HCT116 (cell line): ENCODE results near the gene NLRP4. TPM values are rescaled to one million over a fixed set of nuclear protein-coding genes. Genes with fewer than 3 reads are reported as not detected.

Source experiments
- ATAC-seq: fragments of 200-7000 bp; cut with Tn5 transposase; 2 replicates; pipeline ENCODE4 v1.9.1; 2020; ENCODE audit warnings: mild to moderate bottlenecking, moderate library complexity
- BruUV-seq: library from RNA; stranded (reverse); fragments of 400-500 nt; replicated peaks from 2 replicates; lab custom pipeline; 2021; lab: Mats Ljungman, UMichigan
- CTCF ChIA-PET: fragments of 300-600 bp; sonication (Branson Sonifier 250); formaldehyde crosslinking; loops from one replicate; lab custom pipeline; 2021; ENCODE audit warnings: antibody characterized with exemption; lab: Charles Lee
- POLR2A ChIA-PET: fragments of 300-600, 350-600 bp; sonication (Branson Sonifier 250); formaldehyde crosslinking; loops from one replicate; lab custom pipeline; 2021; ENCODE audit warnings: antibody characterized with exemption; lab: Charles Lee
- RAD21 ChIA-PET, 2 experiments: fragments of 300-600 bp; sonication (Branson Sonifier 250); formaldehyde crosslinking; loops; one replicate each; lab custom pipeline; 2023; ENCODE audit warnings: low total read pairs in 2 of 2; ENCODE audit not compliant: uncharacterized antibody in 2 of 2, unreplicated experiment in 2 of 2, low non-redundant PET in 1 of 2; lab: Charles Lee
- DNase-seq: peaks from one replicate; pipeline ENCODE4 v3.0.0-alpha.2; 2010; ENCODE audit warnings: low read depth, low spot score
- H2AFZ ChIP-seq: fragments of 200-600 bp; shearing (Covaris generic), sonication (generic); 2 replicates; pipeline ENCODE4 v1.6.1; 2017; ENCODE audit warnings: low read depth, mixed run types, mixed read lengths, antibody characterized with exemption, low read length; ENCODE audit not compliant: poor library complexity, severe bottlenecking
- H3K27ac ChIP-seq: 2 replicates; pipeline ENCODE4 v1.5.1; 2012; ENCODE audit warnings: low read depth, low read length
- H3K27me3 ChIP-seq: fragments of 200-600 bp; sonication (generic); 2 replicates; pipeline ENCODE4 v1.6.1; 2016; ENCODE audit warnings: mixed run types, low read length, mixed read lengths; ENCODE audit not compliant: insufficient read depth
- H3K36me3 ChIP-seq, 2 experiments: fragments of 200-500 bp in 1 of 2; fragments of 200-600 bp in 1 of 2; sonication (Bioruptor generic) in 1 of 2; sonication (generic) in 1 of 2; 2 replicates each; pipeline versions ENCODE4 v1.5.1 to v1.6.1; 2014 to 2016; ENCODE audit warnings: low read length in 2 of 2, inconsistent platforms in 1 of 2, mixed read lengths in 1 of 2, mixed run types in 1 of 2; ENCODE audit not compliant: insufficient read depth in 2 of 2, control insufficient read depth in 1 of 2
- H3K4me1 ChIP-seq, 2 experiments: fragments of 200-600 bp in 1 of 2; sonication (generic) in 1 of 2; 2 replicates each; pipeline versions ENCODE4 v1.5.1 to v1.6.1; 2012 to 2017; ENCODE audit warnings: low read length in 2 of 2, inconsistent platforms in 1 of 2, mild to moderate bottlenecking in 1 of 2, mixed read lengths in 1 of 2, mixed run types in 1 of 2, moderate library complexity in 1 of 2; ENCODE audit not compliant: insufficient read depth in 2 of 2, control insufficient read depth in 1 of 2
- H3K4me2 ChIP-seq: fragments of 200-600 bp; sonication (generic); 2 replicates; pipeline ENCODE4 v1.6.1; 2017; ENCODE audit warnings: mixed run types, low read length, mixed read lengths
- H3K4me3 ChIP-seq, 2 experiments: fragments of 200-600 bp in 1 of 2; sonication (generic) in 1 of 2; replicated peaks in 1 of 2; 2 replicates each; pipeline ENCODE4 v1.5.1; 2011 to 2016; ENCODE audit warnings: low read length in 2 of 2, control low read depth in 1 of 2, low read depth in 1 of 2, mild to moderate bottlenecking in 1 of 2, mixed read lengths in 1 of 2, mixed run types in 1 of 2
- H3K79me2 ChIP-seq: fragments of 200-600 bp; sonication (generic); 2 replicates; pipeline ENCODE4 v1.6.1; 2017; ENCODE audit warnings: mild to moderate bottlenecking, mixed run types, low read length, moderate library complexity, mixed read lengths; ENCODE audit not compliant: insufficient read depth
- H3K9ac ChIP-seq: fragments of 200-600 bp; sonication (generic); 2 replicates; pipeline ENCODE4 v1.6.1; 2016; ENCODE audit warnings: low read length, mixed read lengths
- H3K9me2 ChIP-seq: fragments of 200-600 bp; sonication (generic), shearing (Covaris generic); 2 replicates; pipeline ENCODE4 v1.6.1; 2017; ENCODE audit warnings: mixed run types, mild to moderate bottlenecking, moderate library complexity; ENCODE audit not compliant: insufficient read depth
- H3K9me3 ChIP-seq, 2 experiments: fragments of 200-500 bp in 1 of 2; fragments of 200-600 bp in 1 of 2; sonication (Bioruptor generic) in 1 of 2; sonication (generic) in 1 of 2; 2 replicates each; pipeline ENCODE4 v1.6.1; 2014 to 2017; ENCODE audit warnings: low read length in 2 of 2, mixed read lengths in 2 of 2, inconsistent platforms in 1 of 2, low read depth in 1 of 2, mild to moderate bottlenecking in 1 of 2, mixed run types in 1 of 2, moderate library complexity in 1 of 2; ENCODE audit not compliant: control insufficient read depth in 1 of 2, insufficient read depth in 1 of 2
- H4K20me1 ChIP-seq: fragments of 200-600 bp; sonication (generic), shearing (Covaris generic); 2 replicates; pipeline ENCODE4 v1.6.1; 2017; ENCODE audit warnings: mixed run types, mild to moderate bottlenecking, moderate library complexity; ENCODE audit not compliant: insufficient read depth
- EGR1 ChIP-seq: IDR thresholded peaks from 2 replicates; pipeline ENCODE4 v1.6.1; 2012; ENCODE audit warnings: low read depth
- EZH2 ChIP-seq: fragments of 200-600 bp; sonication (generic); IDR thresholded peaks from 2 replicates; pipeline ENCODE4 v1.6.1; 2017; ENCODE audit warnings: antibody characterized with exemption, mixed run types
- FOSL1 ChIP-seq: IDR thresholded peaks from 2 replicates; pipeline ENCODE4 v1.6.1; 2012; ENCODE audit warnings: low read depth
- POLR2A ChIP-seq: IDR thresholded peaks from 2 replicates; pipeline ENCODE4 v1.7.0; 2011; ENCODE audit warnings: borderline replicate concordance; ENCODE audit not compliant: insufficient read depth, insufficient read length; ENCODE audit errors: extremely low read depth
- POLR2AphosphoS5 ChIP-seq: IDR thresholded peaks from 2 replicates; pipeline ENCODE4 v1.6.1; 2011; ENCODE audit warnings: mild to moderate bottlenecking, low read depth, low read length, moderate library complexity
- REST ChIP-seq: IDR thresholded peaks from 2 replicates; pipeline ENCODE4 v1.6.1; 2012; ENCODE audit warnings: low read depth
- SIN3A ChIP-seq: IDR thresholded peaks from 2 replicates; pipeline ENCODE4 v1.6.1; 2012; ENCODE audit warnings: low read depth
- ZBTB33 ChIP-seq: IDR thresholded peaks from 2 replicates; pipeline ENCODE4 v1.6.1; 2011; ENCODE audit warnings: mild to moderate bottlenecking, low read length, moderate library complexity; ENCODE audit not compliant: insufficient replicate concordance; ENCODE audit errors: extremely low read depth
- ZFX ChIP-seq: fragments of 450-650 bp; IDR thresholded peaks from 2 replicates; pipeline ENCODE4 v1.6.1; 2017
- intact Hi-C: fragments of 100-400 bp; cut with micrococcal nuclease; formaldehyde crosslinking; loops from 2 replicates; pipeline ENCODE4 v1.10.0; 2022
- total RNA-seq: library from RNA; stranded (reverse); gene quantifications from one replicate; pipeline ENCODE4 v1.2.1, GENCODE V29; 2021; ENCODE audit not compliant: unreplicated experiment
- TF ChIP-seq, protein P1 (sequence below): IDR thresholded peaks from 2 replicates; pipeline ENCODE4 v1.6.1; 2012

The NLRP4 gene
- total RNA-seq, 1 experiment from 2014 or later, result 0.52 TPM

DNA sequence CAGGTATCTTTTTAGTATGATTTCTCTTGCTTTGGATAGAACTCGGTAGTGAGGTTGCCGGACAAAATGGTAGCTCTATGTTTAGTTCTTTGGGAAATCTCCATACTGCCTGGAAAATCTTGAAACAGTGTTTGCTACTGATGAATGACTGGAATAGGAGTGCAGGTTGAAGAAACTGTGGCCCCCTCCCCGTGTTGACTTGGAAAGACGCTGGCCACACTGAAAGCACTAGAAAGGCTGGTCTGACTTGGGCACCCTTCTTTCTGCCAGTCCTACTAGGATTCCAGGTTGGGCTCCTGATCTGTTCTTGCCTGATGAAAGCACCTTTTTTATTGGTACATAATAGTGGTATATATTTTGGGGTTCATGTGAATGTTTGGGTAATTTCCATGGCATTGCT, 46.3 kb downstream of the NLRP4 start:
- no peaks in the 10 kb centered on the region for H4K20me1 ChIP-seq
- CTCF ChIA-PET, result interaction anchor here (1.1 kb wide), 1 partner anchor 451 kb away, joined by 3 read pairs; no protein-coding TSS in a partner anchor
- RAD21 ChIA-PET, result no interaction called here
- POLR2A ChIA-PET, result no interaction called here
- no peak overlapping the region for H3K4me2 ChIP-seq
- H3K9me2 ChIP-seq, result no peaks in the 10 kb centered on the region
- intact Hi-C loops, result no loop called here
- no peak overlapping the region for H3K4me3 ChIP-seq
- H3K9me3 ChIP-seq, result no peaks in the 10 kb centered on the region
- H3K4me1 ChIP-seq, result no peaks in the 10 kb centered on the region
- H3K9ac ChIP-seq, result no peak overlapping the region
- H3K36me3 ChIP-seq, result no peaks in the 10 kb centered on the region
- no peak overlapping the region for H2AFZ ChIP-seq
- H3K27me3 ChIP-seq, result peaks cover 13% of the 10 kb centered on the region
- no peak overlapping the region for H3K27ac ChIP-seq
- no peak for DNase-seq
- TF ChIP-seq SIN3A (no peak), ZBTB33 (no peak), POLR2AphosphoS5 (no peak), POLR2A (no peak), FOSL1 (no peak), REST (no peak), ZFX (no peak), EZH2 (no peak), EGR1 (no peak)
- TF ChIP-seq, protein P1, sequence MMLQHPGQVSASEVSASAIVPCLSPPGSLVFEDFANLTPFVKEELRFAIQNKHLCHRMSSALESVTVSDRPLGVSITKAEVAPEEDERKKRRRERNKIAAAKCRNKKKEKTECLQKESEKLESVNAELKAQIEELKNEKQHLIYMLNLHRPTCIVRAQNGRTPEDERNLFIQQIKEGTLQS, result no peak
- ATAC-seq, result no peak
- no TSS peak for BruUV-seq
- no peaks in the 10 kb centered on the region for H3K79me2 ChIP-seq
